ENCODE results near the gene SREBF2. TPM values are rescaled to one million over a fixed set of nuclear protein-coding genes. Genes with fewer than 3 reads are reported as not detected.

SREBF2 gene
- polyA plus RNA-seq, 3 donors, result 22.2 to 25.1 (median 24.5) TPM

DNA sequence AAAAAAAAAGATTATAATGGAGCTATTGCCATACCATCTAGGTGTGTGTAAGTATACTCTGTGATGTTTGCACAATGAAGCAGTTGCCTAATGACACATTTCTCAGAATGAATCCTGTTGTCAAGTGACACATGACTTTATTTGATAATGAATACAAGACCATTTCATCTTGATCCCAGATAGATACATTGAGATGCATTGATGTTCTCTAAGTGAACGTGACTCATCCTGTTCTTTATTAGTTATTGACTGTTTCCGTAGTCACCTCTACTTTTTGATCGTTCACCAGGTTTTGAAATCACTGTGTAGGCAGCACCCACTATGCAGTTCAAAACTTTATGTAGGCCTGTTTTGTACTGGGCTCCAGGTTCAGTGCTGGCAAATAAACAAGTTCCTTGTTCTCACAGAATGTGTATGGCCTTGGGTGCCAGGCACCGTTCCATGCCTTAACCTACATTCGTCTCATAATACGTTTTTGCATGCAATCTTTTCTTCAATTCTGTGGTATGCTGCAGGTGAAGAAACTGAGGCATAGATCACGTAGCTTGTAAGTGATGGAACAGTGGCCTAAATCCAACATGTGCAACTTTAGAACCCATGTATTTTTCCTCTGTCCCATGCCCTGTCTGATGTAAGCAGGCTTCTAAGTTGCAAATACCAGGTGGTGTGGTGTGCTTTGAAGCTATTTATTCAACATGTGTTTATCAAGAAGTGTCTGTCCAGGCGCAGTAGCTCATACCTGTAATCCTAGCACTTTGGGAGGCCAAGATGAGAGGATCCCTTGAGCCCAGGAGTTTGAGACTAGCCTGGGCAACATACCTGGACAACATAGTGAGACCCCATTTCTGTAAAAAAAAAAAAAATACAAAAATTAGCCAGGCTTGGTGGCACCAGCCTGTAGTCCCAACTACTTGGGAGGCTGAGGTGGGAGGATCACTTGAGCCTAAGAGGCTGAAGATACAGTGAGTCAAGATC is 10.4 kb downstream of the SREBF2 start:
- Mint-ChIP-seq H3K27me3 (ENCODE audit: low read depth in 3 of 3) (no peaks in the 10 kb centered on the region), H3K9me3 (no peaks in the 10 kb centered on the region), H3K4me3 (no peak overlapping the region), H3K4me1 (peaks cover 45% of the 10 kb centered on the region), H3K36me3 (peaks cover 33 to 44% of the 10 kb centered on the region in 2 donors), H3K27ac (peak overlapping the region in 1 of 7 donors; percentile 5)
- 90% methylated on average over 6 of the region's 8 CpGs for WGBS (ENCODE audit: insufficient coverage)
- no peak overlapping the region for H3K4me2 ChIP-seq (replicated peaks; ENCODE audit: extremely low read depth, low read length, poor library complexity, severe bottlenecking)
- TF ChIP-seq, protein P1, sequence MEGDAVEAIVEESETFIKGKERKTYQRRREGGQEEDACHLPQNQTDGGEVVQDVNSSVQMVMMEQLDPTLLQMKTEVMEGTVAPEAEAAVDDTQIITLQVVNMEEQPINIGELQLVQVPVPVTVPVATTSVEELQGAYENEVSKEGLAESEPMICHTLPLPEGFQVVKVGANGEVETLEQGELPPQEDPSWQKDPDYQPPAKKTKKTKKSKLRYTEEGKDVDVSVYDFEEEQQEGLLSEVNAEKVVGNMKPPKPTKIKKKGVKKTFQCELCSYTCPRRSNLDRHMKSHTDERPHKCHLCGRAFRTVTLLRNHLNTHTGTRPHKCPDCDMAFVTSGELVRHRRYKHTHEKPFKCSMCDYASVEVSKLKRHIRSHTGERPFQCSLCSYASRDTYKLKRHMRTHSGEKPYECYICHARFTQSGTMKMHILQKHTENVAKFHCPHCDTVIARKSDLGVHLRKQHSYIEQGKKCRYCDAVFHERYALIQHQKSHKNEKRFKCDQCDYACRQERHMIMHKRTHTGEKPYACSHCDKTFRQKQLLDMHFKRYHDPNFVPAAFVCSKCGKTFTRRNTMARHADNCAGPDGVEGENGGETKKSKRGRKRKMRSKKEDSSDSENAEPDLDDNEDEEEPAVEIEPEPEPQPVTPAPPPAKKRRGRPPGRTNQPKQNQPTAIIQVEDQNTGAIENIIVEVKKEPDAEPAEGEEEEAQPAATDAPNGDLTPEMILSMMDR (IDR thresholded peaks at IDR 0.05), result no peak
- H3K9me3 ChIP-seq (replicated peaks in 1 of 2; ENCODE audit: control insufficient read depth in 1 of 2, insufficient read depth in 1 of 2, low read length in 2 of 2), result no peaks in the 10 kb centered on the region
- H3K79me2 ChIP-seq (ENCODE audit: insufficient read depth, low read length), result peaks cover 96% of the 10 kb centered on the region
- peaks cover 91% of the 10 kb centered on the region for H4K20me1 ChIP-seq (ENCODE audit: insufficient read depth, low read length)
- H3K9ac ChIP-seq (ENCODE audit: insufficient read depth, low read length, poor library complexity, severe bottlenecking), result no peak overlapping the region
- intact Hi-C loops (cut with micrococcal nuclease), result no loop called here
- peaks cover 6 to 18% of the 10 kb centered on the region in 2 donors for H3K4me1 ChIP-seq (ENCODE audit: control insufficient read depth in 1 of 2, insufficient read depth in 2 of 2, low read length in 2 of 2)
- H3K27me3 ChIP-seq (ENCODE audit: control insufficient read depth in 2 of 2, insufficient read depth in 2 of 2, low read length in 2 of 2), result no peaks in the 10 kb centered on the region
- DNase-seq, result no peak
- H3K4me3 ChIP-seq (replicated peaks in 1 of 3; ENCODE audit: low read depth in 2 of 3, low read length in 3 of 3), result no peak overlapping the region
- no peak overlapping the region for H2AFZ ChIP-seq (ENCODE audit: insufficient read depth, low read depth, low read length, poor library complexity, severe bottlenecking)
- no peak overlapping the region for H3K27ac ChIP-seq (ENCODE audit: low read depth in 1 of 2, low read length in 2 of 2)
- peaks cover 13 to 49% of the 10 kb centered on the region in 2 donors for H3K36me3 ChIP-seq (replicated peaks in 1 of 2; ENCODE audit: control insufficient read depth in 1 of 2, insufficient read depth in 2 of 2, low read length in 2 of 2)

DNA sequence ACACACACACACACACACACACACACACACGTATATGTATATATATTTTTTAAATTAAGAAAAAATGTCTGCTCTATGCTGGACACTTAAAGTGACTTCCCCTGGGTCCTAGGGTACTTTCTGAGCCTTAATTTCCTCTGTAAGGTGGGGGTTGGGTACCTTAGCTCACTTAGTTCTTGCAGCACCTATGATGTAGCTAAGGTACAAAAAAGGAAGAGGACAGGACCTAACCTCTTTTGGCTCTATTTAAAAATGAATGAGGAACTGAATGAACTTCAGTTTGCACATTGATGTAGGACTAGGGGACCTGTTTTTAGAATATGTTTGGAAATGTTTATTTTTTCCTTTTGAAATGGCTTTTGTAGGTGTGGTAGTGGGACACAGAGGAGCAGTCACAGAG is 11.1 kb downstream of the SREBF2 start:
- Histone ChIP-seq H3K27me3 (ENCODE audit: control insufficient read depth in 2 of 2, insufficient read depth in 2 of 2, low read length in 2 of 2) (no peaks in the 10 kb centered on the region), H3K9me3 (replicated peaks in 1 of 2; ENCODE audit: control insufficient read depth in 1 of 2, insufficient read depth in 1 of 2, low read length in 2 of 2) (no peaks in the 10 kb centered on the region), H3K4me1 (ENCODE audit: control insufficient read depth in 1 of 2, insufficient read depth in 2 of 2, low read length in 2 of 2) (peaks cover 13 to 25% of the 10 kb centered on the region in 2 donors), H2AFZ (ENCODE audit: insufficient read depth, low read depth, low read length, poor library complexity, severe bottlenecking) (no peak overlapping the region), H3K4me3 (replicated peaks in 1 of 3; ENCODE audit: low read depth in 2 of 3, low read length in 3 of 3) (no peak overlapping the region), H3K9ac (ENCODE audit: insufficient read depth, low read length, poor library complexity, severe bottlenecking) (no peak overlapping the region), H3K27ac (ENCODE audit: low read depth in 1 of 2, low read length in 2 of 2) (no peak overlapping the region), H3K79me2 (ENCODE audit: insufficient read depth, low read length) (peaks cover 95% of the 10 kb centered on the region), H3K36me3 (replicated peaks in 1 of 2; ENCODE audit: control insufficient read depth in 1 of 2, insufficient read depth in 2 of 2, low read length in 2 of 2) (peaks cover 9 to 41% of the 10 kb centered on the region in 2 donors), H4K20me1 (ENCODE audit: insufficient read depth, low read length) (peaks cover 84% of the 10 kb centered on the region), H3K4me2 (replicated peaks; ENCODE audit: extremely low read depth, low read length, poor library complexity, severe bottlenecking) (no peak overlapping the region)
- no peak overlapping the region for H3K4me3 Mint-ChIP-seq
- no peak overlapping the region for H3K27ac Mint-ChIP-seq
- intact Hi-C loops (cut with micrococcal nuclease), result no loop called here
- TF ChIP-seq, protein P1 (IDR thresholded peaks at IDR 0.05), result no peak
- H3K9me3 Mint-ChIP-seq, result no peaks in the 10 kb centered on the region
- no CpG with 5 or more reads among the region's 1 CpG for WGBS (ENCODE audit: insufficient coverage)
- DNase-seq, result no peak
- H3K36me3 Mint-ChIP-seq, result peaks cover 27 to 37% of the 10 kb centered on the region in 2 donors
- H3K4me1 Mint-ChIP-seq, result peaks cover 47% of the 10 kb centered on the region
- H3K27me3 Mint-ChIP-seq (ENCODE audit: low read depth in 3 of 3), result no peaks in the 10 kb centered on the region

All from CD14-positive monocyte (primary cell).